Progenitor cell of endocrine pancreas (in vitro differentiated cells): ENCODE measurements around the gene CLEC3B. TPM values are rescaled to one million over a fixed set of nuclear protein-coding genes. Genes with fewer than 3 reads are reported as not detected.

Experiments used
- DNase-seq: peaks from one replicate; pipeline ENCODE4 v3.0.0; 2021; ENCODE audit warnings: low spot score; ENCODE audit not compliant: unreplicated experiment
- H3K27ac Mint-ChIP-seq: 2 replicates; pipeline ENCODE4 v1.8.0; 2021; ENCODE audit warnings: mild to moderate bottlenecking, moderate library complexity, mixed read lengths
- H3K27me3 Mint-ChIP-seq: 2 replicates; pipeline ENCODE4 v1.8.0; 2021; ENCODE audit warnings: mixed read lengths
- H3K36me3 Mint-ChIP-seq: 2 replicates; pipeline ENCODE4 v1.8.0; 2022; ENCODE audit warnings: mixed read lengths; ENCODE audit not compliant: insufficient read depth
- H3K4me1 Mint-ChIP-seq: 2 replicates; pipeline ENCODE4 v1.8.0; 2021; ENCODE audit warnings: low read depth, mixed read lengths
- H3K4me3 Mint-ChIP-seq: 2 replicates; pipeline ENCODE4 v1.8.0; 2021; ENCODE audit warnings: low read depth, mild to moderate bottlenecking, moderate library complexity, mixed read lengths
- H3K9me3 Mint-ChIP-seq: 2 replicates; pipeline ENCODE4 v1.8.0; 2021; ENCODE audit warnings: low read depth, mixed read lengths
- total RNA-seq: library from RNA; stranded (reverse); gene quantifications from 2 replicates; pipeline ENCODE4 v1.2.1, GENCODE V29; 2021
- TF ChIP-seq, protein P1 (sequence below): fragments of 200-600 bp; sonication (generic); IDR thresholded peaks from one replicate; pipeline ENCODE4 v1.5.0; 2021; ENCODE audit warnings: antibody characterized with exemption, mild to moderate bottlenecking; ENCODE audit not compliant: unreplicated experiment

CLEC3B gene
- total RNA-seq, 1 donor from 2014 or later: not detected

DNA sequence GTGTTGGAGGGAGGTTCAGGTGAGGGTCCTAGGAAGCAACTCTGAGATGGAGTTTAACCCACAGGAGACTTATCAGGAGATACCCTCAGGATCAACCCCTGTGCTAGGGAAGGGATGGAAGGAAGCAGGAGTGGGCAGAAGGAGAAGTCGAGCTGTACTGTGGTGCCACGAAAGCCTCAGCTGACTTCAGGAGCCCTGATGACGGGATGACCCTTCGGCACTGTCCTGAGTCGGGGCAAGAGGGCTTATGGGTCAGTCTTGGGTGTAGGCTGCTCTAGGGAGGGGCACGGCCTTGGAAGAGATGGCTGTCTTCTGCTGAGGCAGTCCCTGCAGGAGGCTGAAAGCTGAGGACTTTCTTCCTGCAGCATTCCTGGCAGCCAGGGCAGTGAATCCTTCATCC lies 7.7 kb downstream of the CLEC3B start:
- DNase-seq: no peak
- Mint-ChIP-seq H3K27me3 (peaks cover 63% of the 10 kb centered on the region), H3K36me3 (no peaks in the 10 kb centered on the region), H3K9me3 (no peaks in the 10 kb centered on the region), H3K4me1 (peaks cover 2% of the 10 kb centered on the region), H3K27ac (no peak overlapping the region), H3K4me3 (no peak overlapping the region)
- TF ChIP-seq, protein P1, sequence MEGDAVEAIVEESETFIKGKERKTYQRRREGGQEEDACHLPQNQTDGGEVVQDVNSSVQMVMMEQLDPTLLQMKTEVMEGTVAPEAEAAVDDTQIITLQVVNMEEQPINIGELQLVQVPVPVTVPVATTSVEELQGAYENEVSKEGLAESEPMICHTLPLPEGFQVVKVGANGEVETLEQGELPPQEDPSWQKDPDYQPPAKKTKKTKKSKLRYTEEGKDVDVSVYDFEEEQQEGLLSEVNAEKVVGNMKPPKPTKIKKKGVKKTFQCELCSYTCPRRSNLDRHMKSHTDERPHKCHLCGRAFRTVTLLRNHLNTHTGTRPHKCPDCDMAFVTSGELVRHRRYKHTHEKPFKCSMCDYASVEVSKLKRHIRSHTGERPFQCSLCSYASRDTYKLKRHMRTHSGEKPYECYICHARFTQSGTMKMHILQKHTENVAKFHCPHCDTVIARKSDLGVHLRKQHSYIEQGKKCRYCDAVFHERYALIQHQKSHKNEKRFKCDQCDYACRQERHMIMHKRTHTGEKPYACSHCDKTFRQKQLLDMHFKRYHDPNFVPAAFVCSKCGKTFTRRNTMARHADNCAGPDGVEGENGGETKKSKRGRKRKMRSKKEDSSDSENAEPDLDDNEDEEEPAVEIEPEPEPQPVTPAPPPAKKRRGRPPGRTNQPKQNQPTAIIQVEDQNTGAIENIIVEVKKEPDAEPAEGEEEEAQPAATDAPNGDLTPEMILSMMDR: no peak

DNA sequence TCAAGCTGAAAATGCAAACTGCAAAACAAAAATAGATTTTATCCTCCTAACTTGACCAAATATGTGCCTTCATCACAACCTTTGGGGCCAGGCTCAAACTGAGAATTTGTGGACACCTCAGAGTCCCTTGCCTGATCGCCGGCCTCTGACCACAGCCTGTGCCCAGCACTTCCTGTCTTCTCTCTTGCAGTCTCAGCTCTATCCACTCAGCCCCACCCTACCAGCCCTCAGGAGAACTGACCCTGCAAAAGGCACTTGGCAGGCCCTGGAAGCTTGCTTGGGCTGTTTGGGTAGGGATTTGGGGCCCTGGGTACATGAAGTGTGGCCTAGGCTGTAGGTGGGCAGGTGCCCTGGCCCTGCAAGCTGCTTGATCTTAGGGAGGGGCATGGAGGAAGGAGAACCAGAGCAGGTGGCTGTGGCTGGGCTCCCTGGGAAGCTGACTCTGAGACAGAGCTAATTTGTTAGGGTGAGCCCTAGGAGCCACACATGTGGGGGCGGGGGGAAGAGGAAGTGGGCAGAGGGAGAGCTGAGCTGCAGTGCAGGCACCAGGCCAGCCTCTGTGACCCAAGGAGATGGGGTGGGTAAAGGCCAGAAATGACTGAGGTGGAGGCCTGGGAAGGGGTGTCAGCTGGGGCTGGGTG lies 8.6 kb downstream of the CLEC3B start:
- H3K4me1 Mint-ChIP-seq: peaks cover 2% of the 10 kb centered on the region
- no peak overlapping the region for H3K27ac Mint-ChIP-seq
- no peak for DNase-seq
- H3K36me3 Mint-ChIP-seq: no peaks in the 10 kb centered on the region
- TF ChIP-seq, protein P1: no peak
- H3K4me3 Mint-ChIP-seq: no peak overlapping the region
- H3K27me3 Mint-ChIP-seq: peaks cover 68% of the 10 kb centered on the region
- no peaks in the 10 kb centered on the region for H3K9me3 Mint-ChIP-seq

DNA sequence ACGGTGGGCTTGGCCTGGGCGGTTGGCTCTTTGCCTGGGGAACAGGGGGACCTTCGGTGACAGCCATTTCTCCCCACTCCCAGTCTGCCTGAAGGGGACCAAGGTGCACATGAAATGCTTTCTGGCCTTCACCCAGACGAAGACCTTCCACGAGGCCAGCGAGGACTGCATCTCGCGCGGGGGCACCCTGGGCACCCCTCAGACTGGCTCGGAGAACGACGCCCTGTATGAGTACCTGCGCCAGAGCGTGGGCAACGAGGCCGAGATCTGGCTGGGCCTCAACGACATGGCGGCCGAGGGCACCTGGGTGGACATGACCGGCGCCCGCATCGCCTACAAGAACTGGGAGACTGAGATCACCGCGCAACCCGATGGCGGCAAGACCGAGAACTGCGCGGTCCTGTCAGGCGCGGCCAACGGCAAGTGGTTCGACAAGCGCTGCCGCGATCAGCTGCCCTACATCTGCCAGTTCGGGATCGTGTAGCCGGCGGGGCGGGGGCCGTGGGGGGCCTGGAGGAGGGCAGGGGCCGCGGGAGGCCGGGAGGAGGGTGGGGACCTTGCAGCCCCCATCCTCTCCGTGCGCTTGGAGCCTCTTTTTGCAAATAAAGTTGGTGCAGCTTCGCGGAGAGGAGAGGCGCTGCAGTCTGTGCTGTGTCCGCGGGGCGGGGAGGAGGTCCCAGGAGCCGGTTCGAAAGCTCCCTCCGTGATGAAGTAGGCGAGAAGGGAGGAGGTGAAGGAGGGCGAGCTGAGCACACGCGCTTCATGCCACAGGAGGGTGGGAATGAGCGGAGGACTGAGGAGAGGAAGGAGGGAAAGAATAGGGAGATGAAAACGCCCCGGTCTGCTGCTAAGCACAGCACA lies 9.6 kb downstream of the CLEC3B start:
- H3K4me3 Mint-ChIP-seq: peak overlapping the region; percentile 24
- no peaks in the 10 kb centered on the region for H3K36me3 Mint-ChIP-seq
- no peaks in the 10 kb centered on the region for H3K9me3 Mint-ChIP-seq
- no peak overlapping the region for H3K27ac Mint-ChIP-seq
- TF ChIP-seq, protein P1: no peak
- DNase-seq: no peak
- H3K27me3 Mint-ChIP-seq: peaks cover 71% of the 10 kb centered on the region
- peaks cover 2% of the 10 kb centered on the region for H3K4me1 Mint-ChIP-seq

DNA sequence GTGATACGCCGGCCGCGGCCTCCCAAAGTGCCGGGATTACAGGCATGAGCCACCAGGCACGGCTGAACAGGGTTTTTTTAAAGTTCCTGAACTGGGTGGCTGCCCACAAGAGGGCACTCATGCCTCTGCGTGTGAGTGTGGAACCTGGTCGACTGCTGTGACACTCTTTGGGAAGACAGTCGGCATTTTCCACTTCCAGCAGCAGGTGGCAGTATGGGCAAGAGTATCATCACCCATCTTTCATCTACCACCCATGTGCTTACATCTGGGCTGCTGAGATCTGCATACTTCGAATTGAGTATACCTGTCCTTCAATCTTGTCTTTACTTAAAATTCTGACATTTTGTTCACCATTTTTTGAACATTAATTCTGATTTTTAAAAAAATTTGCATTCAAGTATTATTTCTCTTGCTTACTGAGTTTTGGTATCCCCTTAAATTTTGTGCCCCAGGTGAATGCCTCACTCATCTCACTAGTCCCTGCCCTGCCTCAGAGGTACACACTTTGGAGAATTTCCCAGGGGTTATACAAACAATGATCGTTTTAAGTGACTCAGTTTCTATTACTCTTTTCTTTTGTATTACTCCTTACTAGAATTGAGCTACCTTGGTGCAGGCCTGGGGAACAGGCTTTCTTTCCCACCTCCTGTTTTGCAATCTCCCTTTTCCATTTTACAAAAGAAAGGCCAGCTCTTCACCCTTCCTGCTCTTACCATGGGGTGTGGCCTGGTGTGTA lies 11.8 kb downstream of the CLEC3B start:
- H3K9me3 Mint-ChIP-seq: no peaks in the 10 kb centered on the region
- H3K27me3 Mint-ChIP-seq: peaks cover 61% of the 10 kb centered on the region
- peaks cover 4% of the 10 kb centered on the region for H3K4me1 Mint-ChIP-seq
- peak overlapping the region; percentile 56 for H3K4me3 Mint-ChIP-seq
- TF ChIP-seq, protein P1: peak; percentile 95
- no peaks in the 10 kb centered on the region for H3K36me3 Mint-ChIP-seq
- DNase-seq: peak; percentile 83
- no peak overlapping the region for H3K27ac Mint-ChIP-seq

DNA sequence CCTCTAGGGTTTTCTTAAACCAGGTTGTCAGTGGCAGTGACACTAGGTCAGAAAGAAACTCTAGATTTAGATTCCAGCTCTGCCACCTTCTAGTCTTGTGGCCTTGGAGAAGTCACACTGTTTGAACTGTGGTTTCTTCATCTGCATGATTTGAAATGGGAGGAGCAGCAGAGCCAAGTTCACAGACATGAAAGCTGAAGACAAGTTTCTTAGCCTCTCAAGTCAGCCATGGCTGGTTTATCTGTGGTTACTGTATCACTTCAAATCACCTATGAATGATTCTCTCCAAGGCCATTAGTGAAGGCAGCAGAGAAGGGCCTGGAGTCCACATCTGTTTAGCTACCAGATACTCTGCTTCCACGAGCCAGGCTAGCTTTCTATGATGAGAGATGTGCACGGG lies 15.6 kb downstream of the CLEC3B start:
- peak overlapping the region; percentile 41 for H3K27ac Mint-ChIP-seq

More for the DNA sequence above, 15.6 kb downstream of the CLEC3B start:
- Mint-ChIP-seq H3K4me1 (peaks cover 3% of the 10 kb centered on the region), H3K9me3 (no peaks in the 10 kb centered on the region), H3K4me3 (no peak overlapping the region), H3K27me3 (peaks cover 28% of the 10 kb centered on the region), H3K36me3 (no peaks in the 10 kb centered on the region)
- DNase-seq: no peak
- TF ChIP-seq, protein P1: no peak
